Transverse colon (tissue), 4 donors: ENCODE data around the gene CAPN7. TPM values are rescaled to one million over a fixed set of nuclear protein-coding genes. Genes with fewer than 3 reads are reported as not detected.

ENCODE experiments used
- DNase-seq: peaks from one replicate; pipeline ENCODE4 v3.0.0-alpha.2; 2019
- H3K27ac ChIP-seq, 4 donors: fragments of 200-600 bp; sonication (generic); 2 replicates each; pipeline ENCODE4 v1.5.1; 2016 to 2018; ENCODE audit warnings: inconsistent platforms in 4 of 4
- H3K27me3 ChIP-seq: fragments of 200-600 bp; sonication (generic); 2 replicates; pipeline ENCODE4 v1.5.1; 2017; ENCODE audit warnings: inconsistent platforms
- H3K36me3 ChIP-seq, 4 donors: fragments of 200-600 bp; sonication (generic); 2 replicates each; pipeline ENCODE4 v1.5.1; 2017 to 2019; ENCODE audit warnings: inconsistent platforms in 4 of 4
- H3K4me1 ChIP-seq, 4 donors: fragments of 200-600 bp; sonication (generic); 2 replicates each; pipeline ENCODE4 v1.5.1; 2017 to 2020; ENCODE audit warnings: inconsistent platforms in 4 of 4
- H3K4me3 ChIP-seq, 4 donors: fragments of 200-600 bp; sonication (generic); 1 replicate in 1 of 4; 2 replicates in 3 of 4; pipeline versions ENCODE4 v1.5.1 to v1.6.1; 2017 to 2019; ENCODE audit warnings: inconsistent platforms in 4 of 4
- H3K9me3 ChIP-seq, 2 donors: fragments of 200-600 bp; sonication (generic); 2 replicates each; pipeline ENCODE4 v1.5.1; 2017 to 2019; ENCODE audit warnings: inconsistent platforms in 2 of 2
- EP300 ChIP-seq: sonication (generic); formaldehyde crosslinking; IDR thresholded peaks from one replicate; pipeline ENCODE4 v1.6.1; 2017; ENCODE audit warnings: antibody characterized with exemption, low read depth
- POLR2A ChIP-seq: fragments of 450-650 bp; IDR thresholded peaks from one replicate; pipeline ENCODE4 v1.6.1; 2016; ENCODE audit warnings: antibody characterized with exemption, mild to moderate bottlenecking, moderate library complexity
- POLR2AphosphoS5 ChIP-seq, 3 donors: sonication (generic); formaldehyde crosslinking; IDR thresholded peaks; one replicate each; pipeline ENCODE4 v1.6.1; 2016; ENCODE audit warnings: antibody characterized with exemption in 3 of 3
- WGBS, 2 donors: methylation state at CpG; one replicate each; pipeline ENCODE4 v1.1.5; 2018; ENCODE audit warnings: low coverage in 1 of 2; 5-methylcytosine and 5-hydroxymethylcytosine counted together
- in situ Hi-C, 4 donors: fragments of 200-750 bp; cut with MboI; loops; one replicate each; pipeline versions ENCODE4 v1.15.0 to v1.15.1; 2017; ENCODE audit warnings: low sequenced_read_pairs in 3 of 4, low pct_ligation_motif_present in 1 of 4, low pct_unique_long_range_greater_than_20kb in 1 of 4
- intact Hi-C: fragments of 100-400 bp; cut with DNase I; formaldehyde crosslinking; loops from one replicate; pipeline ENCODE4 v1.15.1; 2023; ENCODE audit warnings: low total_unique reads
- total RNA-seq, 4 donors: library from RNA; depleted of rRNA; stranded (reverse); fragments of >200 nt; gene quantifications; one replicate each; pipeline ENCODE4 v1.1.0, GENCODE V29; 2016
- TF ChIP-seq, protein P1 (sequence below), 5 experiments: fragments of 200-600 bp in 3 of 5; fragments of 450-650 bp in 2 of 5; sonication (generic) in 3 of 5; IDR thresholded peaks; 1 replicate in 2 of 5; 2 replicates in 3 of 5; pipeline ENCODE4 v1.5.1; 2016 to 2017; ENCODE audit warnings: antibody characterized with exemption in 5 of 5, inconsistent platforms in 3 of 5, mild to moderate bottlenecking in 2 of 5, moderate library complexity in 1 of 5

CAPN7 gene
- total RNA-seq, 4 donors from 2014 or later: 12.1 to 78.4 (median 48.8) TPM

DNA sequence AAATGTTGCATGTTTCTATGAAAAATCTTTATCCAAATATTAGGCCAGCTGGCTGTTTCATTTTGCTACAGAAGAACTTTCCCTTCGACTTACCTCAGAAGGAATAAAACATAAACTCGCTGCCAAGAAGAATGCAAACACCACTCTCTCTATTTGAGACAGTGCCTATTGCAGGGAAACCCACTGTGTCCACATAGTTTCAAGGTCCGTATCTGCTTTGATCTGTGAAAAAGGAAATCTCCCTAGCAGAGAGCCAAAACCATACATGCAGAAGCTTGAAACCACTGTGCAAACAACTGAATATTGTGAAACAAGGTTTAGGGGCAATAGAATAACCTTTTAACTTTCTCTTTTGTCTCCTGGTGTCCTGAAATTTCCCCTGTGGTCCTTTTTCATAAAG is 35.0 kb upstream of the CAPN7 start:
- H3K36me3 ChIP-seq: no peaks in the 10 kb centered on the region
- no peak for DNase-seq
- no peak for TF ChIP-seq EP300
- no peak for TF ChIP-seq POLR2AphosphoS5 (IDR thresholded peaks at IDR 0.05)
- H3K9me3 ChIP-seq: no peaks in the 10 kb centered on the region
- H3K27me3 ChIP-seq: no peaks in the 10 kb centered on the region
- no peak overlapping the region for H3K27ac ChIP-seq
- no peak overlapping the region for H3K4me3 ChIP-seq
- in situ Hi-C loops: no loop called here
- intact Hi-C loops: no loop called here
- WGBS, 2 donors: 10 to 16% methylated on average over 3 of the region's 3 CpGs
- H3K4me1 ChIP-seq: peaks cover 0 to 4% (median 0%) of the 10 kb centered on the region in 4 donors

DNA sequence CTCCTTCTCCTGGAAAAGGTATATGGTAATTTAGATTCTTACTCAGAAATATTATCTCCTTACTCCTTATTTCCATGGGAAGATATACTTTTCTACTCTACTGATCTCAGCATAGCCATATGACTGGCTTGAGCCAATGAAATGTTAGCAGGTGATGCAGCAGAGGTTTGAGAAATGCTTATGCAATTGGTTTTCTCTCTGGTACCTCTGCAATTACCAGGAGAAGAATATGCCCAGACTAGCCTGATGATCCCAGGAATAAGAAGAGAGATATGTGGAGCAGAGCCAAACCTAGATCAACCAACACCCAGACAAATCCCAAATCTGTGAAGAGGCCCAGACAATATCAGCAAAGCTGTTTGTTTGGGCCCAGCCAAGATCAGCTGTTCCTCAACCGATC is 33.2 kb upstream of the CAPN7 start:
- no peak for DNase-seq
- Histone ChIP-seq H3K4me1 (peaks cover 0 to 4% (median 0%) of the 10 kb centered on the region in 4 donors), H3K36me3 (no peaks in the 10 kb centered on the region), H3K27ac (no peak overlapping the region), H3K27me3 (no peaks in the 10 kb centered on the region), H3K9me3 (no peaks in the 10 kb centered on the region), H3K4me3 (no peak overlapping the region)
- 80 to 96% methylated on average over 1 of the region's 1 CpG for WGBS, 2 donors
- intact Hi-C loops (no loop called here), in situ Hi-C loops (no loop called here)
- TF ChIP-seq POLR2AphosphoS5 (IDR thresholded peaks at IDR 0.05) (no peak), POLR2A (no peak)
- TF ChIP-seq, protein P1, sequence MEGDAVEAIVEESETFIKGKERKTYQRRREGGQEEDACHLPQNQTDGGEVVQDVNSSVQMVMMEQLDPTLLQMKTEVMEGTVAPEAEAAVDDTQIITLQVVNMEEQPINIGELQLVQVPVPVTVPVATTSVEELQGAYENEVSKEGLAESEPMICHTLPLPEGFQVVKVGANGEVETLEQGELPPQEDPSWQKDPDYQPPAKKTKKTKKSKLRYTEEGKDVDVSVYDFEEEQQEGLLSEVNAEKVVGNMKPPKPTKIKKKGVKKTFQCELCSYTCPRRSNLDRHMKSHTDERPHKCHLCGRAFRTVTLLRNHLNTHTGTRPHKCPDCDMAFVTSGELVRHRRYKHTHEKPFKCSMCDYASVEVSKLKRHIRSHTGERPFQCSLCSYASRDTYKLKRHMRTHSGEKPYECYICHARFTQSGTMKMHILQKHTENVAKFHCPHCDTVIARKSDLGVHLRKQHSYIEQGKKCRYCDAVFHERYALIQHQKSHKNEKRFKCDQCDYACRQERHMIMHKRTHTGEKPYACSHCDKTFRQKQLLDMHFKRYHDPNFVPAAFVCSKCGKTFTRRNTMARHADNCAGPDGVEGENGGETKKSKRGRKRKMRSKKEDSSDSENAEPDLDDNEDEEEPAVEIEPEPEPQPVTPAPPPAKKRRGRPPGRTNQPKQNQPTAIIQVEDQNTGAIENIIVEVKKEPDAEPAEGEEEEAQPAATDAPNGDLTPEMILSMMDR (IDR thresholded peaks at IDR 0.05): no peak

DNA sequence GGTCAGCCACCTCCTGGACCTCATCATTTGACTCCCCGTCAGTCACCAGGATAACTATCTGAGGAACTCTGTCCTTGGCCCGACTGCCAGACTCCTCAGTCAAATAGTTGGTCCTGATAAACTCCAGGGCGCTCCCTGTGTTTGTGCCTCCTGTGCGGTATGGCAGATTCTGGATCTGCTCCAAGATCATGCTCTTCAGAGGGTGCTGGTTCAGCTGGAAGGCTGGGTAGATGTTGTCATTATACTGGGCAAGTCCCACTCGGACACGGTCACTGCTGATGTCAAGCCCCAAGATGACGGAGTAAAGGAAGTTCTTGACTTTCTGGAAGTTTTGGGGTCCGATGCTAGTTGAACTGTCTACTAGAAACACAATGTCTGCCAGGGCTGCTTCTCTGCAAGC is 31.1 kb upstream of the CAPN7 start:
- 70 to 84% methylated on average over 2 to 8 of the region's 8 CpGs for WGBS, 2 donors
- Histone ChIP-seq H3K9me3 (no peaks in the 10 kb centered on the region), H3K4me1 (peaks cover 0 to 4% (median 0%) of the 10 kb centered on the region in 4 donors), H3K27ac (no peak overlapping the region), H3K36me3 (no peaks in the 10 kb centered on the region), H3K27me3 (no peaks in the 10 kb centered on the region), H3K4me3 (no peak overlapping the region)
- no peak for DNase-seq
- intact Hi-C loops (no loop called here), in situ Hi-C loops (no loop called here)
- TF ChIP-seq EP300 (no peak), POLR2A (no peak), POLR2AphosphoS5 (IDR thresholded peaks at IDR 0.05) (no peak)
- TF ChIP-seq, protein P1 (IDR thresholded peaks at IDR 0.05): no peak

DNA sequence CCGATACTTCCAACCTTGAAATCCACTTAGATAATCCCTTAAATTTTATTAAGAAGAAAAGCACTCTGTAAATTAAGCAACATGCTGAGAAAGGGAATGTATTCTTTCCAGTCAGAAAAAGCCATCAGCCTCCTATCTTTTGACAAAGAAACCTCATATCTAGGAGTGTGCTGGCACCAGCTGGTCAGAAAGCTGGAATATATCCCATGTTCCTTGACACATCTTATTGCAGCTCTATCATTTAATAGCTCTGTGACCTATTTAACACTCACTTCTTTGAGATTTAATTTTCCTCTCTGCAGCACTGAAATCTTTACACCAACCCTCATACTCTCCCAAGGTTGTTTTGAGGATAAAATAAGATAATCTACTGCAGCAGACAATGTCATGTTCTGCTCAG is 30.4 kb upstream of the CAPN7 start:
- no peak for DNase-seq
- in situ Hi-C loops (no loop called here), intact Hi-C loops (no loop called here)
- 92 to 100% methylated on average over 1 of the region's 1 CpG for WGBS, 2 donors
- peaks cover 0 to 4% (median 0%) of the 10 kb centered on the region in 4 donors for H3K4me1 ChIP-seq
- no peaks in the 10 kb centered on the region for H3K27me3 ChIP-seq
- H3K27ac ChIP-seq: no peak overlapping the region
- no peaks in the 10 kb centered on the region for H3K36me3 ChIP-seq
- H3K9me3 ChIP-seq: no peaks in the 10 kb centered on the region
- no peak for TF ChIP-seq POLR2AphosphoS5 (IDR thresholded peaks at IDR 0.05)
- TF ChIP-seq, protein P1 (IDR thresholded peaks at IDR 0.05): no peak
- TF ChIP-seq EP300: no peak
- TF ChIP-seq POLR2A: no peak
- H3K4me3 ChIP-seq: no peak overlapping the region

DNA sequence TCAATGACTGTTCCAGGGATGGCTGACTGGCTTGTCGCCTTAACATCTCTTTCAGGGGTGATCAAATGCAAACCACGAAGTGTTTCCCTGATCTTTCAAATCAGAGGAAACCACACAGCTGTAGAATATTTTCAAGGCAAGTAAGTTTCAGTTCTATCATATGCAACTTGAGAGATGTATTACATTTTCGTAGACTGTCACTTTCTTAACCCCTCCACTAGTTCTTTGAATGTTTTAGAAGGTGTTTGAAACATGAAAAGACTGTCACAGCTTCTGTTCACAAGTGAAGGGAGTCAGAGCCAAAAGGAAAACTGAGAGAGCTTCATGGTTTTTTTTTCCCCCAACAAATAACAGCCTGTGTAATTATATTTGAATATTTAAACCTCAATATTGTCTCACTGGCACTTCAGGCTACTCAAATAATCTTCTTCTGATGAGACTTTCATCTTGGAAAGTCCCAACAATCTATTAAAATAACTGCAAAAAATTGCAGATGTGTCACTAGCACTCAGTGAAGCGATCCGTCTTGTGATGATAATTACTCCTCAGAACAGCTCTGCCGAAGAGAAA is 25.9 kb upstream of the CAPN7 start:
- TF ChIP-seq EP300 (no peak), POLR2AphosphoS5 (IDR thresholded peaks at IDR 0.05) (no peak), POLR2A (no peak)
- TF ChIP-seq, protein P1 (IDR thresholded peaks at IDR 0.05): no peak
- no peaks in the 10 kb centered on the region for H3K36me3 ChIP-seq
- intact Hi-C loops: no loop called here

More for the DNA sequence above, 25.9 kb upstream of the CAPN7 start:
- DNase-seq: no peak
- Histone ChIP-seq H3K4me1 (peaks cover 0 to 3% (median 0%) of the 10 kb centered on the region in 4 donors), H3K27me3 (no peaks in the 10 kb centered on the region), H3K27ac (no peak overlapping the region), H3K4me3 (no peak overlapping the region), H3K9me3 (no peaks in the 10 kb centered on the region)
- in situ Hi-C loops: no loop called here
- 60 to 63% methylated on average over 6 of the region's 6 CpGs for WGBS, 2 donors
